Subcutaneous adipose tissue (tissue), 4 donors: ENCODE data around the gene RNF121. TPM values are rescaled to one million over a fixed set of nuclear protein-coding genes. Genes with fewer than 3 reads are reported as not detected.

Source experiments
- CTCF ChIP-seq: fragments of 450-650 bp; IDR thresholded peaks from one replicate; pipeline ENCODE4 v1.5.1; 2016; ENCODE audit warnings: low read depth, mild to moderate bottlenecking, control low read depth, antibody characterized with exemption, moderate library complexity
- total RNA-seq, 4 donors: library from RNA; depleted of rRNA; stranded (reverse); fragments of >200 nt; gene quantifications; one replicate each; pipeline ENCODE4 v1.1.0, GENCODE V29; 2016

The RNF121 gene
- total RNA-seq, 4 donors from 2014 or later, result 14.3 to 21.4 (median 17.8) TPM

- no peak for TF ChIP-seq CTCF
Observed at GRCh38 chr11:71976551-71976950, 47.7 kb downstream of the RNF121 start.

DNA sequence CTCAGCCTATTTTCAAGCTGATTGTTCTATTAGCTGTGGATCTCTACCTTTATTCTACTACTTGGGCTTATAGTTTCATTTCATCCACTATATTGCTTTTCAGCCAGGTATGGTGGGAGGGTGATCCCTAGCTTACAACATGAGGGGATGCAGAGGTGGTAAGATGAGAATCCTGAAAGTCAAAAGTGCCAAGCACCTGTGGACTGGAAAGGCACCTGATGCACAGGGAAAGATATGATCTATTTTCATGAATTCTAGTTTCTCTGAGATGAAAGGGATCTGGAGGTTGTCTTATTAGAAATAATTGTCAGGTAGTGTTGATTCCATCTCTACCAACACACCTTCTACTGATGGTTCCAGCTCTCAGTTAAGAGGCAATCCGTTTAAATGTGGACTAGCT lies 48.2 kb downstream of the RNF121 start:
- TF ChIP-seq CTCF, result no peak

GRCh38 chr11:71977743-71978418 lies 49.0 kb downstream of the RNF121 start:
- no peak for TF ChIP-seq CTCF

DNA sequence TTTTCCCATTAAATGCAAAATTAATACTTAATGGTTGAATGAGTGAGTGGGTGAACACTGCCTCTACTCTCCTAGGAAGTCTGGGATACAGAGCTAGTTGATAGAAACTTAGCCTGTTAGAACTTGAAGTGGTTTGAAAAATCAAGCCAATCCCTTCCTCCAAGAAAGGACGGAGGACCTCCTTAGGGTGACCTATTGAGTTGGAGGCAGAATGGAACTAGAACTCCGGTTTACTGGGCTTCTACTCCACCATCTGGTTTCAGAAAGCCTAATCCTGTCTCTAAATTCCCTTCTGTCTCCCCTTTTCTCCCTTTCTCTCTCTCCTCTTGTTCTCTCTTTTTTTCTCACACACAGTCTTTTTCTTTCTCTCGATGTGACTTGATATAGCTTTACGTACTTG lies 50.2 kb downstream of the RNF121 start:
- TF ChIP-seq CTCF, result no peak

- no peak for TF ChIP-seq CTCF
Observed at GRCh38 chr11:71979602-71980001, 50.8 kb downstream of the RNF121 start.

GRCh38 chr11:71986131-71986530 lies 57.3 kb downstream of the RNF121 start:
- no peak for TF ChIP-seq CTCF

GRCh38 chr11:71987521-71987920 lies 58.7 kb downstream of the RNF121 start:
- TF ChIP-seq CTCF, result no peak
